GM21717 (cell line): ENCODE data around the gene ZNF74.
"Not testable (repeated sequence)": the region's sequence is repeated elsewhere in the genome, so short reads cannot be mapped to it uniquely, and the experiment has no call there.

ENCODE experiments used
- ATAC-seq: cut with Tn5 transposase; IDR thresholded peaks from one replicate; pipeline ENCODE4 v1.9.1; 2021; ENCODE audit warnings: mild to moderate bottlenecking, moderate library complexity; ENCODE audit not compliant: unreplicated experiment

Gene ZNF74

DNA sequence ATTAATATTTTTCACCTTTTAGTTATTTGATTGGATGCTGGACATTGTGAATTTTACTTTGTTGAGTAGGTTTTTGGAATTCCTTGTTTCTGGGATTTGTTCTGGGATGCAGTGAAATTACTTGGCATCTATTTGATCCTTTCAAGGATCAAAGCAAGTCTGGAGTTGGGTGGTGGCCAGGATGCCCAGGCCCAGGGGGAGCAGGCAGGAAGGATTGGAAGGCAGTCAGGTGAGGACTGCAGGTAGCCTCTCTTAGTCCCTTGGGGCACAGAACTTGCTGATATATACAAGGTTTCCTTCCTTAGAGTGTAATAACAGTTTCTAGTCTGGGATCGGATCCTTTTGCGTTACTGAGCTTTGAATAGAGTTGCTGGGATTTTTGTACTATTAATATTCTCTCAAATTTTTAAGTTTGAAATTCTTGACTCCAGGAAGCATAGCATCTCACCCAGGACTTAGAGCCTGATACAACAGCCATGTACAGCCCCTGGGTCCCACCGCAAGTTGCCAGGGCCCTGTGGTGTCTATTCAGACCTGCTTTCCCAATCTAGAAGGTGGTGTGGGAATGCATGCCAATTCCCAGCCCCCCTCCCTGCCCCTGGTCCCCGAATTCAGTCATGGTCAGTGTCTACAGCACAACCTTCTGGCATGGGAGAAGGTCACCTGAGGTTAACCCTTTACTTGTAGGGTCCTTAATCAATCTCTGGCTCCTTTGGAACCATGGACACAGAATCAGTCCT lies 6.1 kb downstream of the ZNF74 start:
- no peak for ATAC-seq

DNA sequence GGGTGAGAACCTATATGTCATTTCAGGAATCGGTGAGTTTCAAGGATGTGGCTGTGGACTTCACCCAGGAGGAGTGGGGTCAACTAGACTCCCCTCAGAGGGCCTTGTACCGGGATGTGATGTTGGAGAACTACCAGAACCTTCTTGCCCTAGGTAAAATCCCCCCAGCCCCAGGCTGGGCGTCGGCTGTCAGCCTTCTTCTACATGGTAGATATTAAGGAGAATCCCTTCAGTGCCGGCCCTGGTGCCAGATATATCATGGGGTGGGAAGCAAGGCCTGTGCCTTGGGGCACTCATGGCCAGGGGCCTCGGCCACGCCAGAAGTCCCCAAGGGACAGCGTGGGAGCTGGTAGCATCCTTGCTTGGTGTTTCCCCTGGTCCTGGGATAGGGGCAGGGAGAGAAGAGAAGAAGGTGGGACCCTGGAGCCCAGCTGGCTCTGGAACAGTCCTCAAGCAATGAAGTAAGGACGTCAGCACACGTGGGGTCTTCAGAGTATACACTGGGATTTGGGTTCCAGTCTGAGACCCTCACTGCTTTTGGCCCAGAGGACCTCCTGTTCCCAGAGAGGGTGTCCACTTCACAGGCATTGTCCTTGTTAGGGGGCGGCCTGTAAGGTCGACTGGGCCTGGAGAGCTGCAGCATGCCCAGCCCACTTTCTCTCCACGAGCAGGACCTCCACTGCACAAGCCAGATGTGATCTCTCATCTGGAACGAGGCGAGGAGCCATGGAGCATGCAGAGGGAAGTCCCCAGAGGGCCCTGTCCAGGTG lies 6.8 kb downstream of the ZNF74 start:
- ATAC-seq = no peak

DNA sequence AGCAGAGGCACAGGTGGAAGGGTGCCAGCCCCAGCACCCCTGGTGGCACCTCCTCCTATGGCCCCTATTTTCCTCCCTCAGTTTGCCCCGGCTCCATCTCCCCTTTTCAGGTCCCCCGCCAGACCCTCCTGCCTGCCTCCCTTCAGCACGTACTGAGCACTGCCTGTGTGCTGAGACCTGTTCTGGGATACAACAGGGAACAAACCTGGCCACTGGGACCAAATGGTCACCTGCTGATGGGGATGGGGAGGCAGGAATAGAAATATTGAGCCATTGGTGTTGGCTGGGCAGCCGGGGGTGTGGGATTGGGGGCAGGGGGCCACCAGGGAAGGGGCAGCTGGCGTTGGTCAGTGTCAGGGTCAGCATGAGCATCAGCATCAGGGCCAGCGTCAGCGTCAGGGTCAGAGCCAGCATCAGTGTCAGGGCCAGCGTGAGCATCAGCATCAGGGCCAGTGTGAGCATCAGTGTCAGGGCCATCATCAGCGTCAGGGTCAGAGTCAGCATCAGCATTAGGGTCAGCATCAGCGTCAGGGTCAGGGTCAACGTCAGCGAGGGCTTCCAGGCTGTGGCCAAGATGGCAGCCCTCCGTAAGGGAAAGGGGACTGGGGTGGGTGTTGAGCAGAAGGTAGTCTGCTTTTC lies 7.5 kb downstream of the ZNF74 start:
- no peak for ATAC-seq

DNA sequence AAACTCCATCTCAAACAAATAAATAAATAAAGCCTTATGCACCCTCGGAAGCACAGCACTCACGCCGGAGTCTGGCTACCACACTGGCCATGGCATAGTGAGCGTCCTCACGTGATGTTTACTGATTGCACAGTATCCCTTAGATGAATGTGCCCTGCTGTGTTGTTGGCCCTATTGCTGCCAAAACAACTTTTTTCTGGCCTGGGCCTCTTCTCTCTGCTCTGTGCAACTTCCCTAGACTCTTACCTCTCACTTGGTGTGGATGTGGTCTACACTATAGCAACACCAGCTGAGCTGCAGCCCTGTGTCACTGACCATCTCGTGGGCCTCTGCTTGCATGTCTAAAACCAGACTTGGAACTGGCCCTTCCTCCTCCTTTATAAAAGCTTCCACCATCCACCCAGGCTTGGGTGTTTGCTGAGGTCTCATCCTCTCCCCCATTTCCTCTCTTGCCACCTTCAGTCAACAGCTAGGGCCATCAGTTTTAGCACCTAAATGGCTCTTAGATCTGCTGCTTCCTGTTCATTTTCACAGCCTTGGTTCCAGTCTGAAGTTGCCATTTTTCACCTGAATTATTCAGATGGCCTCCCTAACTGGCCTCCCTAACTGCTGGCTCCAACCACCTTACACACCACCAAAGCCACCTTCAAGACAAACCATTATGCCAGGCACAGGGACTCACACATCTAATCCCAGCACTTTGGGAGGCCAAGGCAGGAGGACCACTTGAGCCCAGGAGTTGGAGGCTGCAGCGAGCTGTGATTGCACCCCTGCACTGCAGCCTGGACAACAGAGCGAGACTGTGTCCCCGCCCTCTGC lies 9.2 kb downstream of the ZNF74 start:
- ATAC-seq = no peak

DNA sequence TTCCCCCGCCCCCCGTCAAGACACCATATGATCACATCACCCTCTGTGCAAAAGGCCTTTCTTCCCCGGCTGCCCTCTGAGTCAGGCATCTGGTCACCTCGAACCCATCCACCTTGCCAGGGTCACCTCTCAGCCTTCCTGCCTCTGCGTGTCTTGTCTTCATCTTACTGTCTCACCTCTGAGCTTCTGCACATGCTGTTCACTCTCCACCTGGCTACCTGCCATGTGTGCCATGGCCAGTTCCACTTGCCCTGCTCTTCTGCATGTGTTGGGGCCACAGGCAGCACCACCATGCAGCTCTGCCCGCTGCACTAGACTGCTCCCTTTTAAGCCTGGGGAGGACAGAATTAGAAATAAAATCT lies 9.8 kb downstream of the ZNF74 start:
- ATAC-seq = no peak

DNA sequence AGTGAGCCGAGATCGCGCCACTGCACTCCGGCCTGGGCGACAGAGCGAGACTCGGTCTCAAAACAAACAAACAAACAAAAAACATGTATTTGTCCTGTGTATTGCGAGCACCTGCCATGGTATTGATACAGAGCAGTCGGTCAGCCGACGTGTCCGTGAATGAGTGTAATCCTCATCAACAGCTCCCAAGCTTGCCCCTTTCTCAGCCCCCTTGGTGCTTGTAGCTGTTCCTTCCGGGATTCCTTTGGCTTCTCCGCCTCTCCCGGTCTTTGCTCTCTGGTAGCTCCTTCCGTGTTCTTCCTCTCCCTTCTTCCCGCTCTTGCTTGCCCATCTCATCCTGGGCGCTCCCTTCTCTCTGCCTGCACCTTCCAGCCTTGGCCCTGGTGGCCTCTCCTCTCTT lies 10.9 kb downstream of the ZNF74 start:
- ATAC-seq = no peak

DNA sequence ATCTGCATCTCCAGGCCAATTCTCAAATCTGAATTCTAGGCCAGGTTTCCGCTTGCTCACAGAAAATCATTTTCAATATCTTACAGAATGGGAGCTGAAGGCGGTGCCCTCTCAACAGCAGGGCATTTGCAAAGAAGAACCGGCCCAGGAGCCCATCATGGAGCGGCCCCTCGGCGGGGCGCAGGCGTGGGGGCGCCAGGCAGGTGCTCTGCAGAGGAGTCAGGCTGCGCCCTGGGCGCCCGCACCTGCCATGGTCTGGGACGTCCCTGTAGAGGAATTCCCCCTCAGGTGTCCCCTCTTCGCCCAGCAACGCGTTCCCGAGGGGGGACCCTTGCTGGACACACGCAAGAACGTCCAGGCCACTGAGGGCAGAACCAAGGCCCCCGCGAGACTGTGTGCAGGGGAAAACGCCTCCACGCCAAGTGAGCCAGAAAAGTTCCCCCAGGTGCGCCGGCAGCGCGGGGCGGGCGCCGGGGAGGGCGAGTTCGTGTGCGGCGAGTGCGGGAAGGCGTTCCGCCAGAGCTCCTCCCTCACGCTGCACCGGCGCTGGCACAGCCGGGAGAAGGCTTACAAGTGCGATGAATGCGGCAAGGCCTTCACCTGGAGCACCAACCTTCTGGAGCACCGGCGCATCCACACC lies 11.5 kb downstream of the ZNF74 start:
- ATAC-seq = no peak

DNA sequence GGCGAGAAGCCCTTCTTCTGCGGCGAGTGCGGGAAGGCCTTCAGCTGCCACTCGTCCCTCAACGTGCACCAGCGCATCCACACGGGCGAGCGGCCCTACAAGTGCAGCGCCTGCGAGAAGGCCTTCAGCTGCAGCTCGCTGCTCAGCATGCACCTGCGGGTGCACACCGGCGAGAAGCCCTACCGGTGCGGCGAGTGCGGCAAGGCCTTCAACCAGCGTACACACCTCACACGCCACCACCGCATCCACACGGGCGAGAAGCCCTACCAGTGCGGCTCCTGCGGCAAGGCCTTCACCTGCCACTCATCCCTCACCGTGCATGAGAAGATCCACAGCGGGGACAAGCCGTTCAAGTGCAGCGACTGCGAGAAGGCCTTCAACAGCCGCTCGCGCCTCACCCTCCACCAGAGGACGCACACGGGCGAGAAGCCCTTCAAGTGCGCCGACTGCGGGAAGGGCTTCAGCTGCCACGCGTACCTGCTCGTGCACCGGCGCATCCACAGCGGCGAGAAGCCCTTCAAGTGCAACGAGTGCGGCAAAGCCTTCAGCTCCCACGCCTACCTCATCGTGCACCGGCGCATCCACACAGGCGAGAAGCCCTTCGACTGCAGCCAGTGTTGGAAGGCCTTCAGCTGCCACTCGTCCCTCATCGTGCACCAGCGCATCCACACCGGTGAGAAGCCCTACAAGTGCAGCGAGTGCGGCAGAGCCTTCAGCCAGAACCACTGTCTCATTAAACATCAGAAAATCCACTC lies 12.2 kb downstream of the ZNF74 start:
- no peak for ATAC-seq

DNA sequence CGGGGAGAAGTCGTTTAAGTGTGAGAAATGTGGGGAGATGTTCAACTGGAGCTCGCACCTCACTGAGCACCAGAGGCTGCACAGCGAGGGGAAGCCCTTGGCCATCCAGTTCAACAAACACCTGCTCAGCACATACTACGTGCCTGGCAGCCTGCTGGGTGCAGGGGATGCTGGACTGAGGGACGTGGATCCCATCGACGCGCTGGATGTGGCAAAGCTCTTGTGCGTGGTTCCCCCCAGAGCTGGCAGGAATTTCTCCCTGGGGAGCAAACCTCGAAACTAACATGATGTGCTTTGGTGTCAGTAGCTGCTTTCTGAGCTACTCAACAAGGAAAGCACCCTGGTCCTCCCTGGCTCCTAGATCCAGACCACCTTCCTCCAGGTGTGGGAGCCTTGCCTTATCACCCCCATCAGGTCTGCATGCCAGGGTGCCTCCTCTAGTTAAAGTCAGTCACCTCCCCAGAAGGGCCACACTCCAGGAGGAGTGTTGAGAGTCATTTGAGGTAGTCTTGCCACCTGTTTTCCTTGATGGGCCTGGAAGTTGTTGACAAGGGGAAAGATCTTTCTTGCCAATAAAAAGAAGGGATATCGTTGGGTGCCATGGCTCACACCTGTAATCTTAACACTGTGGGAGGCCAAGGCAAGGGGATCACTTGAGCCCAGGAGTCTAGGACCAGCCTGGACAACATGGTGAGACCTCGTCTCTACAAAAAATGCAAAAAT lies 12.9 kb downstream of the ZNF74 start:
- ATAC-seq = no peak

DNA sequence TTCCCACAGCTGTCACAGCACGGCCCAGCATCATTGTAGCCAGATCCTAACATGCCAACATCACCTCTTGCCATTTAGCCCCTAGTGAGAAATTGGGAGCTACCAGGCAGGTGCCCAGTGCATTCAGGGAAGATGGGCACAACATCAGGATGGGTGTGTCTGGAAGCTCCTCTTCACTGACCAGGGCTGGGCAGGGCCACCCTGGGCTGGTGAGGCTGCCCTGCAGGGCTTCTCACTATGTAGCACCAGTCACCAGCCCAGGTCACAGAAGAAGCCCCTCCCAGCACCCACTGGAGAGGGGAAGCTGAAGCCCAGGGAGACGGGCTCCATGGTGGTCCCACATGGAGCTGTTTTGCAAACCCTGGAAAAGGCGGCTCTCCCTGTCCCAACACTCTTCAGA lies 13.9 kb downstream of the ZNF74 start:
- ATAC-seq = no peak

DNA sequence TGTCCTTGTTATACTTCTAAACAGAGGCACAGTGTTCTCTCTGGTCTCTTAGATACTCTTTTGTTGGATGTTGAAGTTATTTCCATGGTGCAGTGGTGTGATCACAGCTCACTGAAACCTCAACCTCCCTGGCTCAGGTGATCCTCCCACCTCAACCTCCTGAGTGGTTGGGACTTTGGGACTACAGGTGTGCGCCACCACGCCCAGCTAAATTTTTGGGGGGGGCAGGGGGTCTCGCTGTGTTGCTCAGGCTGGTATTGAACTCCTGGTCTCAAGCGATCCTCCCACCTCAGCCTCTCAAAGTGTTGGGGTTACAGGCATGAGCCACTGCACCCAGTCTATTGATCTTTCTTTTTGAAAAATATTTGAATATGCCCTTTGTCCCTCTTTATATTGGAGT lies 14.9 kb downstream of the ZNF74 start:
- no peak for ATAC-seq

DNA sequence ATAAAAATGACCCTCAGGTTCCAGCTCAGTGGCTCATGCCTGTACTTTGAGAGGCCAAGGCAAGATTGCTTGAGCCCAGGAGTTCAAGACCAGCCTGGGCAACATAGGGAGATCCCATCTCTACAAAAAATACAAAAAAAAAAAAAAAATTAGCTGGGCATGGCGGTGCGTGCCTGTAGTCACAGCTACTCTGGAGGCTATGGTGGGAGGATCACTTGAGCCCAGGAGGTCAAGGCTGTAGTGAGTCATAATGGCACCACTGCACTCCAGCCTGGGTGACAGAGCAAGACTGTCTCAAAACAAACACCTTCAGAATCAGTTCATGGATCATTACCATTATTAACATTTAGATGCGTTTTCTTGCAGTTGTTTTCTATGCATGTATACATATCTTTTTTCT lies 15.4 kb downstream of the ZNF74 start:
- not testable (repeated sequence) for ATAC-seq

DNA sequence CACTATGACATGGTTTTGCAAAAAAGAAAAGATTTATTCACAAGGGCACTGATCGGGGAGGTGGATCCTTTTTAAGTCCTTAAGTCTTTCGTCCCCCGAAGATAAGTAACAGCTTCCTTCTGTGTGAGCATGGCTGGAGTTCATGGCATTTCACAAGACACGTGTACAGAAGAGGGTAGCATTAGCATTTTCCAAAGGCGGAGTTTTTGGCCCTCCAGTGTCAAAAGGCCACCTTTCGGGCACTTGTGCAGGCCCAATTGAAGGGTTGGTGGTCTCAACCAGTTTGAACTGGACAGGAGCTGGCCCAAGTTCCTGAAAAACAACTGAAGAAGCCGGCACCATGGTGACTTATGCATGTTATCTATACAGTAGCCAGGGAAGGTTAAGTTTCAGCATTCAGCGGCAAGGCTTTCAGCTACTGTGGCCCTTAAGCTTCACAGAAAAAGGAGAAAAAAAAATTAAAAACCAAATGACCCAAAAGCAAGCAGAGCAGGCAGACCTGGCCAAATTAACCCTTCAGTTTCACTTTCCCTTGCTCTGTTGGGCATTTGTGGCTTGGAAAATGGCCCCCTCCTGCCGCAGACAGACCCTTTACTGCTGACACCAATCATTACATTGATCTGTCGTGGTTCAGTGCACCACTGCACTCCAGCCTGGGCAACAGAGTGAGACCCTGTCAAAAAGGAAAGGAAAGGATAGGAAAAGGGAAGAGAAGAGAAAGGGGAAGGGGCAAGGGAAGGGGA lies 18.7 kb downstream of the ZNF74 start:
- ATAC-seq = no peak

DNA sequence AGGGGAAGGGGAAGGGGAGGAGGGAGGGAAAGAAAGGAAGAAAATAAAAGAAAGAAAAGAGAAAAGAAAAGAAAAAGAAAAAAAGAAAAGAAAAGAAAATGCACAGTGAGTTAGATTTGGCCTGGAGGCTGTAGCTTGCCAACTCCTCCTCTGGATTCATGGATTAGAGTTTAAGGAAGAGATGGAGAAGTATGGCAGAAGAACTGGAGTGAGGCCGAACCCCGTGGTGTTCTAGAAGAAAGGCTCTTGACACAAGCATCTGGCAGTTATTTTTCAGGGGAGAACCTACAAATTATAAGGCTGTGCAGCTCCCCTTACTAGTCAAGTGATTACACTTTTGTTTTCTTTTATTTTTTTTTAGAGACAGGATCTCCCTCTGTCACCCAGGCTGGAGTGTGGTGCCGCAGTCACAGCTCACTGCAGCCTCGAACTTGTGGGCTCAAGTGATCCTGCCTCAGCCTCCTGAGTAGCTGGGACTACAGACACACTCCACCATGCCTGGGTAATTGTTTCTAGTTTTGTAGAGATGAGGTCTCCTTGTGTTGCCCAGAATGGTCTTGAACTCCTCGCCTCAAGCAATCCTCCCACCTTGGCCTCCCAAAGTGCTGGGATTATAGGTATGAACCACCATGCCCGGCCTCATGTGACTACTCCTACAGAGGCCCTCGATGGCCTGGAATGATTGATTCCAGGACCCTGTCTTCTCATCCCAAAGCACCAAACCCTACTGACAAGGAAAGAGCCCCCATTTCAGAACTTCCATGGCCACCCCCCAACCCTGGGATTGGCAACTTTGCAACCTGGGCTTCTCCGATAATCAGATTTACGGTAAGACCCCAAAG lies 19.5 kb downstream of the ZNF74 start:
- no peak for ATAC-seq

DNA sequence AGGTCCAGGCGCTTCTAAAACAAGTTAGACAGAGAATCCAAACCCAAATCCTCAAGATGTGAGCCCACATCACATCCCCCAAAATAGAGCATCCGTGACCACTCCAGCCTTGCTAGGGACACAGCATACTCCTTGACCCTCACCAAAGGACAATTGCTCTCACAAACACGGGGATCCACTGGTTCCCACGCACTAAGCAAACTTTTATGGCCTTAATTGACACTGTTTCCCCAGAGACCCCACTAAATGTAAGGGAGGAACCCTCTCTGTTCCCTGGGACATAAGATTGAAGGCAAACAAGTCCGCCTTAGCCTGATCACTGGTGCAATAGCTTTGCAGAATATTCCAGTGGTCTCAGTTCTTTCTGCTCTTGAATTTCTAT lies 20.1 kb downstream of the ZNF74 start:
- ATAC-seq = no peak

DNA sequence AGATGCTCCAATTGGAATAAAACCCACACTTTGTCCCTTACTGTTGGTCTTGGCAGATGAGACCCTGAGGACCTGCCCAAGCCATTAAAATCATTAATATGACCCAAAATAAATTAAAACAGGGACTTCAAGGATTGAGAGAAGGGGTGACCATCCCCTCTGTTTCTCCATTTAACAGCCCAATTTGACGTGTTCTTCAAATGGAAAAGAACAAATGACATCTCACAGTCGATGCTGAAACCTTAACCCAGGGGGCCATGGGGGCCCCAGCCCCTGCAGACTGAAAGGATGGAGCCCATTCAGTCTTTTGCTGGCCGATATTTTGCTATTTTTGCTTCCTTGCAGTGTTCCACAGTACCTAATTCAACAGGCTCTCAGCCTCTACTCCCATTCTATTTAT lies 20.5 kb downstream of the ZNF74 start:
- ATAC-seq = no peak

DNA sequence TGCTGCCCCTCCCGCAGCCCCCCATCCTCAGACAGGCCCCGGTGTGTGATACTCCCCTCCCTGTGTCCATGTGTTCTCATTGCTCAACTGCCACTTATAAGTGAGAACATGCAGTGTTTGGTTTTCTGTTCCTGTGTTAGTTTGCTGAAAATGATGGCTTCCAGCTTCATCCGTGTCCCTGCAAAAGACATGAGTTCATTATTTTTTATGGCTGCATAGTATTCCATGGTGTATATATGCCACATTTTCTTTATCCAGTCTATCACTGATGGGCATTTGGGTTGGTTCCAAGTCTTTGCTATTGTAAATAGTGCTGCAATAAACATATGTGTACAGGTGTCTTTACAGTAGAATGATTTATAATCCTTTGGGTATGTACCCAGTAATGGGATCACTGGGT lies 21.3 kb downstream of the ZNF74 start:
- ATAC-seq = not testable (repeated sequence)

DNA sequence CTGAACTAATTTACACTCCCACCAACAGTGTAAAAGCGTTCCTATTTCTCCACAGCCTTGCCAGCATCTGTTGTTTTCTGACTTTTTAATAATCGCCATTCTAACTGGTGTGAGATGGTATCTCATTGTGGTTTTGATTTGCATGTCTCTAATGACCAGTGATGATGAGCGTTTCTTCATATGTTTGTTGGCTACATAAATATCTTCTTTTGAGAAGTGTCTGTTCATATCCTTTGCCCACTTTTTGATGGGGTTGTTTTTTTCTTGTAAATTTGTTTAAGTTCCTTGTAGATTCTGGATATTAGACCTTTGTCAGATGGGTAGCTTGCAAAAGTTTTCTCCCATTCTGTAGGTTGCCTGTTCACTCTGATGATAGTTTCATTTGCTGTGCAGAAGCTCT lies 21.7 kb downstream of the ZNF74 start:
- ATAC-seq = not testable (repeated sequence)
